ENCODE results near the gene ZNF627. TPM values are rescaled to one million over a fixed set of nuclear protein-coding genes. Genes with fewer than 3 reads are reported as not detected.

Gene ZNF627
- total and polyA plus RNA-seq, 2 of the 8 experiments (the other 6 are each of a cell fraction or from before 2014, with no cell fraction given) = 7.2 to 13.7 TPM

- TF ChIP-seq, protein P1, sequence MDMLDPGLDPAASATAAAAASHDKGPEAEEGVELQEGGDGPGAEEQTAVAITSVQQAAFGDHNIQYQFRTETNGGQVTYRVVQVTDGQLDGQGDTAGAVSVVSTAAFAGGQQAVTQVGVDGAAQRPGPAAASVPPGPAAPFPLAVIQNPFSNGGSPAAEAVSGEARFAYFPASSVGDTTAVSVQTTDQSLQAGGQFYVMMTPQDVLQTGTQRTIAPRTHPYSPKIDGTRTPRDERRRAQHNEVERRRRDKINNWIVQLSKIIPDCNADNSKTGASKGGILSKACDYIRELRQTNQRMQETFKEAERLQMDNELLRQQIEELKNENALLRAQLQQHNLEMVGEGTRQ (IDR thresholded peaks at IDR 0.05; ENCODE audit: low read length) = no peak
These were observed 52.7 kb downstream of the ZNF627 start (continued) for GRCh38 chr19:11649941-11650340.
